ENCODE results near the gene CYB561A3.

Gene CYB561A3

GRCh38 chr11:61343792-61344745, 17.6 kb downstream of the CYB561A3 start:
- DNase-seq, result no peak

- DNase-seq, result no peak
Measured at GRCh38 chr11:61342207-61342803, 19.4 kb downstream of the CYB561A3 start.

GRCh38 chr11:61341706-61342105, 20.0 kb downstream of the CYB561A3 start:
- DNase-seq, result no peak

- DNase-seq, result no peak
Measured at GRCh38 chr11:61340979-61341378, 20.7 kb downstream of the CYB561A3 start.

- DNase-seq, result no peak
Measured at GRCh38 chr11:61339490-61339878, 22.2 kb downstream of the CYB561A3 start.

- no peak for DNase-seq
Measured at GRCh38 chr11:61338783-61339489, 22.7 kb downstream of the CYB561A3 start.

GRCh38 chr11:61337706-61338470, 23.8 kb downstream of the CYB561A3 start:
- no peak for DNase-seq

- peak; percentile 80 to 85 for DNase-seq
Measured at GRCh38 chr11:61336171-61336935, 25.3 kb downstream of the CYB561A3 start.

- no peak for DNase-seq
Measured at GRCh38 chr11:61335355-61335710, 26.3 kb downstream of the CYB561A3 start.

GRCh38 chr11:61334434-61335354, 27.0 kb downstream of the CYB561A3 start:
- peak in 1 of 2 experiments; percentile 17 for DNase-seq

GRCh38 chr11:61333550-61334433, 27.9 kb downstream of the CYB561A3 start:
- peak; percentile 34 to 36 for DNase-seq

- peak; percentile 98 for DNase-seq
Measured at GRCh38 chr11:61332797-61333549, 28.7 kb downstream of the CYB561A3 start, which contains the start of the genes DDB1 and TKFC. Gene DDB1 (minus strand): TSS chr11:61333105. CDS start chr11:61332968, 137 bp downstream. Gene TKFC (plus strand): TSS chr11:61333228. CDS start chr11:61334729, 1,501 bp downstream.

- DNase-seq, result peak; percentile 8 to 17
Measured at GRCh38 chr11:61332281-61332796, 29.3 kb downstream of the CYB561A3 start.

GRCh38 chr11:61331651-61332050, 30.0 kb downstream of the CYB561A3 start:
- DNase-seq, result no peak

GRCh38 chr11:61329871-61330270, 31.8 kb downstream of the CYB561A3 start:
- DNase-seq, result no peak

- DNase-seq, result no peak
Measured at GRCh38 chr11:61328351-61328750, 33.3 kb downstream of the CYB561A3 start.

GRCh38 chr11:61327669-61328071, 34.0 kb downstream of the CYB561A3 start:
- no peak for DNase-seq

GRCh38 chr11:61325649-61326414, 35.9 kb downstream of the CYB561A3 start:
- DNase-seq, result no peak
